Testis (tissue), 2 donors: ENCODE results near the gene CACNA1E.

Experiments
- POLR2A ChIP-seq: fragments of 450-650 bp; IDR thresholded peaks from one replicate; pipeline ENCODE4 v1.6.1; 2017; ENCODE audit warnings: antibody characterized with exemption, mild to moderate bottlenecking, moderate library complexity
- TF ChIP-seq, protein P1 (sequence below), 3 experiments: fragments of 450-650 bp in 2 of 3; fragments of 200-600 bp in 1 of 3; sonication (generic) in 1 of 3; IDR thresholded peaks; one replicate each; pipeline ENCODE4 v1.5.1; 2016 to 2019; ENCODE audit warnings: antibody characterized with exemption in 3 of 3, mild to moderate bottlenecking in 2 of 3, moderate library complexity in 1 of 3

- TF ChIP-seq, protein P1, sequence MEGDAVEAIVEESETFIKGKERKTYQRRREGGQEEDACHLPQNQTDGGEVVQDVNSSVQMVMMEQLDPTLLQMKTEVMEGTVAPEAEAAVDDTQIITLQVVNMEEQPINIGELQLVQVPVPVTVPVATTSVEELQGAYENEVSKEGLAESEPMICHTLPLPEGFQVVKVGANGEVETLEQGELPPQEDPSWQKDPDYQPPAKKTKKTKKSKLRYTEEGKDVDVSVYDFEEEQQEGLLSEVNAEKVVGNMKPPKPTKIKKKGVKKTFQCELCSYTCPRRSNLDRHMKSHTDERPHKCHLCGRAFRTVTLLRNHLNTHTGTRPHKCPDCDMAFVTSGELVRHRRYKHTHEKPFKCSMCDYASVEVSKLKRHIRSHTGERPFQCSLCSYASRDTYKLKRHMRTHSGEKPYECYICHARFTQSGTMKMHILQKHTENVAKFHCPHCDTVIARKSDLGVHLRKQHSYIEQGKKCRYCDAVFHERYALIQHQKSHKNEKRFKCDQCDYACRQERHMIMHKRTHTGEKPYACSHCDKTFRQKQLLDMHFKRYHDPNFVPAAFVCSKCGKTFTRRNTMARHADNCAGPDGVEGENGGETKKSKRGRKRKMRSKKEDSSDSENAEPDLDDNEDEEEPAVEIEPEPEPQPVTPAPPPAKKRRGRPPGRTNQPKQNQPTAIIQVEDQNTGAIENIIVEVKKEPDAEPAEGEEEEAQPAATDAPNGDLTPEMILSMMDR (IDR thresholded peaks at IDR 0.05), result peak in 2 of 3 experiments; percentile 39 to 62
- TF ChIP-seq POLR2A, result no peak
Measured at GRCh38 chr1:181479137-181479745, 4.1 kb upstream of the CACNA1E start.
